ENCODE measurements around the gene PLCXD3. TPM values are rescaled to one million over a fixed set of nuclear protein-coding genes. Genes with fewer than 3 reads are reported as not detected.

PLCXD3 gene
- total RNA-seq, 1 donor from 2014 or later = 0.84 TPM

GRCh38 chr5:41277476-41278245, 232.7 kb downstream of the PLCXD3 start:
- Histone ChIP-seq H3K36me3 (ENCODE audit: control insufficient read depth, insufficient read depth, low read length) (no peaks in the 10 kb centered on the region), H3K27me3 (ENCODE audit: control insufficient read depth, insufficient read depth, low read length) (no peaks in the 10 kb centered on the region), H3K4me3 (ENCODE audit: low read depth, low read length) (no peak overlapping the region)
- TF ChIP-seq, protein P1, sequence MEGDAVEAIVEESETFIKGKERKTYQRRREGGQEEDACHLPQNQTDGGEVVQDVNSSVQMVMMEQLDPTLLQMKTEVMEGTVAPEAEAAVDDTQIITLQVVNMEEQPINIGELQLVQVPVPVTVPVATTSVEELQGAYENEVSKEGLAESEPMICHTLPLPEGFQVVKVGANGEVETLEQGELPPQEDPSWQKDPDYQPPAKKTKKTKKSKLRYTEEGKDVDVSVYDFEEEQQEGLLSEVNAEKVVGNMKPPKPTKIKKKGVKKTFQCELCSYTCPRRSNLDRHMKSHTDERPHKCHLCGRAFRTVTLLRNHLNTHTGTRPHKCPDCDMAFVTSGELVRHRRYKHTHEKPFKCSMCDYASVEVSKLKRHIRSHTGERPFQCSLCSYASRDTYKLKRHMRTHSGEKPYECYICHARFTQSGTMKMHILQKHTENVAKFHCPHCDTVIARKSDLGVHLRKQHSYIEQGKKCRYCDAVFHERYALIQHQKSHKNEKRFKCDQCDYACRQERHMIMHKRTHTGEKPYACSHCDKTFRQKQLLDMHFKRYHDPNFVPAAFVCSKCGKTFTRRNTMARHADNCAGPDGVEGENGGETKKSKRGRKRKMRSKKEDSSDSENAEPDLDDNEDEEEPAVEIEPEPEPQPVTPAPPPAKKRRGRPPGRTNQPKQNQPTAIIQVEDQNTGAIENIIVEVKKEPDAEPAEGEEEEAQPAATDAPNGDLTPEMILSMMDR (IDR thresholded peaks at IDR 0.05; ENCODE audit: insufficient read depth, low read length, poor library complexity, severe bottlenecking) = no peak
- no peak for DNase-seq (ENCODE audit: low read depth)

DNA sequence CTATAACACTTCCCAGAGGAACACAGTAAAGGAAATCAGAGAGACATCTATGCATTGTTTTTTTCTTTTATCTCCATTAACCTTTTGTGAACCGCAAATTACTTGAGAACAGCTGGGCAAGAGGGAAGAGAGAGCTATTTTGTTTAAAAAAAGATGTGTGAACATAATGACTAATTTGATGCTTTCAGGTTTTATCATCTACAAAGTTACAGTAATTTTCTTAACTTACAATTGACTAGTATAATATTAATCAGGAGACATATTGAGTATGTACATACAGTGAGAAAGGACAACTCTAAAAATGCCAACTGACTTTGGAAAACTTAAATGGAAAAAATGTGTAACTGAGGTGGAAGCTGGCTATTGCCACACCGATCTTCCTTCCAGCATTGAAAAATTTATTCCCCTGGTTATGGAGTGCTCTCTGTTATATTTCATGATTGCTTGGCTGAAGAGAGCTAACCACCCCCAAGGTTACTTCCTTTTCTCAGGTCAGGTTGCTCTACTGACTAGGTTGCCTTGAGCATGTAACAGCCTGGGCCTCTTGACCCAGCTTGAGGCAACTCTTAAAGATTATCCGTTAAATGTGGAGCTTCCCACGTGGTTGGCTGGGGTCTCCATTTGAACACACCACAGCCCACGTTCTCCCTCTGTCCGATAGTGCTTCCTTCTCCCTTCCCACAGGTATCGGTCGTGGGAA, 234.4 kb downstream of the PLCXD3 start:
- no peaks in the 10 kb centered on the region for H3K36me3 ChIP-seq (ENCODE audit: control insufficient read depth, insufficient read depth, low read length)
- DNase-seq (ENCODE audit: low read depth) = no peak
- no peak overlapping the region for H3K4me3 ChIP-seq (ENCODE audit: low read depth, low read length)
- TF ChIP-seq, protein P1 (IDR thresholded peaks at IDR 0.05; ENCODE audit: insufficient read depth, low read length, poor library complexity, severe bottlenecking) = no peak
- H3K27me3 ChIP-seq (ENCODE audit: control insufficient read depth, insufficient read depth, low read length) = no peaks in the 10 kb centered on the region

DNA sequence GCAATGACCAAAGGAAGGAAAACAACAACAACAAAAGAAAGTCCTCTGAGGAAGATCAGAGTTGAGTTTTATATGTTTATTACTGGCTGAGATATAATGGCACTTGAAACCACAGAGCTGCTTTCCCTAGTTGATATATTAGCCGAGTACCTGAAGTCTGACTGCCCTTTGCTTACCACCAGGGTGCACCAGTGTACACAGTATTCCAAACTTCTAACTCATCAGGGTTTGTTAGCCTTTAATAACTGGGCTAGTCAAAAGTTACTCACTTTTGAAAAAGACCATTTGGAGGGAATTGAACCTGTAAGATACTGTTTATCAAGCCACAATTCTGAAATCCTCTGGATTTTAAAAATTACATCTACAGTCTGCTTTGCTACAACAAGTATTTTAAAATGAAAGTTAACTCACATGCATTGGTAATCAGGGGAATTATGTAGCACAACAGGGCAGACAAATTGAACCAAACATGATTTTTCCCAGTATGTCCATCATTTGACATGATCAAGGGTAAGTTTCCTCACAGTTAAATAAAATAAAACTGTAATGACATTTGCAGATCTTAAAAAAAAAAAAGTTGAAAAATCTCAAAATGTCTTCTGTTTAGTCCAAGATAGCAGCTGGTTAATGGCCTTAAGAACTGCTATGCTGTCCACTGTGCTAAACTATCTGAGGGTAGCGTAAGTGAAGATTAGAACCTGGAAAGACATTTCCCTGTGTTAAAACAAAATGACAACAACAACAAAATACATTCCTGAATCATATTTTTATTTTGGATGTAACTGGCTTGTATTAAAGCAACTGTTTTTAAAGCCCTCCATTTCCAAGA, 239.8 kb downstream of the PLCXD3 start:
- TF ChIP-seq, protein P1 (IDR thresholded peaks at IDR 0.05; ENCODE audit: insufficient read depth, low read length, poor library complexity, severe bottlenecking) = peak; percentile 79
- Histone ChIP-seq H3K4me3 (ENCODE audit: low read depth, low read length) (no peak overlapping the region), H3K27me3 (ENCODE audit: control insufficient read depth, insufficient read depth, low read length) (no peaks in the 10 kb centered on the region), H3K36me3 (ENCODE audit: control insufficient read depth, insufficient read depth, low read length) (no peaks in the 10 kb centered on the region)
- peak; percentile 29 for DNase-seq (ENCODE audit: low read depth)

DNA sequence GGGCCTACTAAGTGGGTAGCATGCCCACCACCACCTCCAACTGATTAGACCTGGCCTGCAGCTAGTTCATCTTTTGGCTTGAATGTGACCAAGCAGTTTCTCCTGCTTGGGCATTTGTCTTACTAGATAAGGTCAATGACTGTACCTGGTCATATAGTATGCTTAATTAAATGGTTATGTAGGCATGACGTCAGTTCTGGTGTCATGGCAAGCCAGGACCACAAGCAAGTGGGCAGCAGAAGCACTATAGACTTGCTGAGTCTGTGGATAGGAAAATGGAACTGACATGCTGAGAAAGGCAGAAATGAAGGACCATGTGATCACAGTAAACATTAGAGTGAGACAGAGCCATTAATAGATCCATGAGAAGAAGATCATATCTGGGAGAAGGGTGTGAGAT, 241.5 kb downstream of the PLCXD3 start:
- Histone ChIP-seq H3K36me3 (ENCODE audit: control insufficient read depth, insufficient read depth, low read length) (no peaks in the 10 kb centered on the region), H3K4me3 (ENCODE audit: low read depth, low read length) (no peak overlapping the region), H3K27me3 (ENCODE audit: control insufficient read depth, insufficient read depth, low read length) (no peaks in the 10 kb centered on the region)
- TF ChIP-seq, protein P1 (IDR thresholded peaks at IDR 0.05; ENCODE audit: insufficient read depth, low read length, poor library complexity, severe bottlenecking) = no peak
- DNase-seq (ENCODE audit: low read depth) = no peak

- DNase-seq (ENCODE audit: low read depth) = no peak
- TF ChIP-seq, protein P1 (IDR thresholded peaks at IDR 0.05; ENCODE audit: insufficient read depth, low read length, poor library complexity, severe bottlenecking) = no peak
- no peaks in the 10 kb centered on the region for H3K36me3 ChIP-seq (ENCODE audit: control insufficient read depth, insufficient read depth, low read length)
- no peak overlapping the region for H3K4me3 ChIP-seq (ENCODE audit: low read depth, low read length)
- H3K27me3 ChIP-seq (ENCODE audit: control insufficient read depth, insufficient read depth, low read length) = no peaks in the 10 kb centered on the region
Measured at GRCh38 chr5:41266377-41266776, 244.0 kb downstream of the PLCXD3 start.

All from kidney epithelial cell (primary cell).